Forelimb muscle (tissue), 1 donor: Measurements from ENCODE around the gene MRPL23. TPM values are rescaled to one million over a fixed set of nuclear protein-coding genes. Genes with fewer than 3 reads are reported as not detected.

Experiments used
- DNase-seq: peaks from one replicate; pipeline ENCODE4 v3.0.0-alpha.2; 2013; ENCODE audit warnings: low read depth
- polyA plus RNA-seq: library from polyadenylated mRNA; unstranded; fragments of 120-200 nt; gene quantifications from one replicate; pipeline ENCODE4 v1.2.1, GENCODE V29; 2013; ENCODE audit not compliant: insufficient read length

Gene MRPL23
- polyA plus RNA-seq, 1 donor: 78.4 TPM

DNA sequence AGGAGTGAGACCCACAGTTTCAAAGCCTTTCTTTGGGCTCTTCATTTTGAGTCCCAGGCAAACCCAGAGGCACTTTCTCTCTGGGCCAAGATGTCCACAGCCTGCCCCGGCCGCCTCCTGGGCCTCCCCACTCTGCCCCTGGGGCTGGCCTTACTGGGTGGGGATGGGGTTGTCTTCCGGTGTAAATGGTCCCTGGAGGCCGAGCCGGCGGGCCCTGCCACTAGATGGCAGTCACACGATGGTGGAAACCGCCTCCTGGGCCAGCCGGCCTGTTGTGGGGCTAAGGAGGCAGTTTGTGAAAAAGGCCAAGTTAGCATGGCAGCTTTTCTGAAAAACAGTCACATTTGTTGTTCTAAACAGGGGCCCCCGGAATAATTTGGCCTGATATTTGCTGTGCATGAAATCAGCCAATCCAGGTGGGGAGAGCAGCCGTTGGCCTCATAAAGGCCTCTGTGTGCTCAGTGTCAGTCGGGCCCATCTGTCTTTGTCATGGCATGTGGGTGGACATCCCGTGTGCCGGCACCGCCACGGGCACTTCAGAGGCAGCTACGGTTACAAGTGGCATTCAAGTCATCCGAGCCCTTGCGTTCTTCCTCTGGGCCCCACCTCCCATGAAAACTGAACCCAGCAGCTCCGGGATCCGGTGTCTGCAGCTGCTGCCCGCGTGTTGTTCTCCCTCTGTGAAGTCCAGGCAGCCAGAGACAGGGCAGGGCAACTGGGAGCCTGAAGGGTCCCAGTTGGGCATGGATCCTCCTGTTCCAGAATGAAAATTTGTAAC, 6.5 kb downstream of the MRPL23 start:
- DNase-seq: no peak

DNA sequence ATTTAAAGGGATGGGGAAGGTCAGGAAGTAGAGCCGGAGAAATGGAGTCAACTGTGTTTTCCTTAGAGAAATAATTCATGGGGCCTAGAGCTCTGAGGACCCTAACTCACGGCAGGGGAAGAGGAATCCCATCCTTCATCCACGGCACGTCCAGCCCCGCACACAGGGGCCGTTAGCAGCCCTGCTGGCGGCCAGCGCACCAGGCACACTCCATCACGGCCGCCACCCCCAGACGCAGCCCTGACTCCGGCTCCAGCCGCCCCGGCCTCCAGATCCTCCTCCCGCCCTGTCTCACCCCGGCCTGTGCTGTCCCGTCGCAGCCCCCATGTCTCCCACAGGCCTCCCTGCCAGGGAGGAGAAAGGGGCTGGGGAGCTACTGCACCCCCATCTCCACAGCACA, 11.2 kb downstream of the MRPL23 start:
- DNase-seq: no peak

DNA sequence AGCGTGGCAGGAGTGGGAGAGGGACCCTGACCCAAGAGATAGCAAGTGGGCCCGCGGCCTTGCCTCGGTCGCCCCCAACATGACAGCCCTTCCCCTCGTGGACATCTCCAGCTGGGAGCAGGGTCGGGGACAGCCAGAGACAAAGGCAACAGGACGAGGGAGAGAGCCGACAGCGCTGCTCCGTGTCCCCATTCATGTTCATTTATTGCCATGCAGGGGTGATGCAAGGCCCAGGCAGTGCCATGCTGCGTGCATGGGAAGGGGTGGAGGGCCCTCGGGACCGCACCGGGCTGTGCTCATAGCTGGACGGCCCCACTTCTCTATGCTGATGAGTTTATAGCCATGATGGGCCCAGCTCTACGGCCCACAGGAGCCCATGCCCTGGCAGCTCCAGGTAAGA, 12.7 kb downstream of the MRPL23 start:
- no peak for DNase-seq

DNA sequence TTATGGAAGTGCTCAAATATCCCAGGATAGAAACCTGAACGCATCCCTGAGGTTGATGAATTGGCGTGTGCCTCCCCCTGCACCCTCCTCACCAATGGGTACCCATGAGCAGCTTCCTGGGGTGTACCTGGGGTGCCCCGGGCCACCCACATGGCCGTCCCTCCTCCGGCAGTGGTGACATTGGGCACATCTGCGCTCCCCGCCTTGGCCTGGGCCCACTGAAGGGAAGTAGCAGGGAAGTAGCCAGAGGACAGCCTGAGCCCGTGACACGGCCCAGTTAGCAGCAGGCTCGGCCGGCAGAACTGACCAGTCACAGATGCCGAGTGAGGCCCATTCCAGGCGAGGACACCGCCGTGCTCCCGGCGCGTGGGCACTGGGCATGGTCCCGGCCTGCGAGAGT, 16.7 kb downstream of the MRPL23 start:
- no peak for DNase-seq

DNA sequence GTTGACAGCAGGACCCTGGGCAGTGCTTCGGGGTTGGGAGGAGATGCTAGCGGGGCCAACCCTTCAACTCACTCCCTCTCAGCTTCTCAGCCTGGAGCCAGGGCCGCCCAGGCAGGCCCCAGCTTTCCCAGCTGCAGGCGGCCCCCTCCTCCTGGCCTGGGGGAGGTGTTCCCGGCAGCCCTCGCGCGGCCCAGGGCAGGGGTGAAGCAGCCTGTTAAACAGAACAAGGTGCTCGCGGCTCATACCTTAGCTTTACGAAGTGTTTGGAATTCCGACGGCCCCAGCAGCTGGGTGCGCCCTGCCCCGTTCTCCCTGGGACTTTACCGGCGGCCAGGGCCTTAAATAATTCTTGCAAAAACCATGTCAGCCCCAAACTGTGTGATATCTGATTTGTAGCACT, 17.2 kb downstream of the MRPL23 start:
- DNase-seq: no peak

DNA sequence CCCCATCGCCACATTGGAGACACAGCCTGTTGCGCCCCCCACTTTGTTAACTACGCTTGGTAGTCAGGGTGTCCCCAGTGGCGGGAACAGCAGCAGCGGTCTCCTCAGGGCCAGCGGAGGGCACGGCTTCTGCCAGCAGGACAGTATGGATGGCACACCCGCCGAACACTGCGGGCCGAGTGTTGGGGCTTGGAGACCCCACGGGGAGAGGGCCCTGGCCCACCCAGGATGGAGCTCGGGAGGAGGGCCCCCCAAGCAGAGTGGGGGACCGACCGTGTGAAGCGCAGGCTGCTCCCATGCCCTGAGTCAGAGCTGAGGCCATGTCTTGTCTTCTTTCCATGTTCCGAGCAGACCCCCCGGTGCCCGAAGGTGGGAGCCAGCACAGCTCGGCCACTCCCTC, 17.8 kb downstream of the MRPL23 start:
- DNase-seq: no peak

DNA sequence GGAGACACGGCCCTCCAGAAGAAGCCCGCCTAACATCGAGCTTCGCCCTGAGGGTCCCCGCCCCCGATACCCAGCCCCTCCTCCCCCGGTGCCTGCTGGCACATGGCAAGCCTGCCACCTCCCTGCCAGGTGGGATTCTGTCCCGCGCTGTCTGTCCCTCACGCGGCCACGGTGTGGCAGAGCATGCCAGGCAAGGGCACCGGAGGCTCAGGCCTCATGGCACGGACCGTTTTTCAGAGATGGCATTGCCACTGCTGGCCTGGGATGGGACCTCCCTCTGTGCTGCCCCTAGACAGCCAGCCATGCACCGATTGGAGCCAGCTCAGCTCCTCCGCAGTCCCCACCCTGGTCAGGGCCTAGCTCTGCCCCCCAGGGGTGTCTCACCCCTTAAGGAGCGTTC, 19.4 kb downstream of the MRPL23 start:
- no peak for DNase-seq

DNA sequence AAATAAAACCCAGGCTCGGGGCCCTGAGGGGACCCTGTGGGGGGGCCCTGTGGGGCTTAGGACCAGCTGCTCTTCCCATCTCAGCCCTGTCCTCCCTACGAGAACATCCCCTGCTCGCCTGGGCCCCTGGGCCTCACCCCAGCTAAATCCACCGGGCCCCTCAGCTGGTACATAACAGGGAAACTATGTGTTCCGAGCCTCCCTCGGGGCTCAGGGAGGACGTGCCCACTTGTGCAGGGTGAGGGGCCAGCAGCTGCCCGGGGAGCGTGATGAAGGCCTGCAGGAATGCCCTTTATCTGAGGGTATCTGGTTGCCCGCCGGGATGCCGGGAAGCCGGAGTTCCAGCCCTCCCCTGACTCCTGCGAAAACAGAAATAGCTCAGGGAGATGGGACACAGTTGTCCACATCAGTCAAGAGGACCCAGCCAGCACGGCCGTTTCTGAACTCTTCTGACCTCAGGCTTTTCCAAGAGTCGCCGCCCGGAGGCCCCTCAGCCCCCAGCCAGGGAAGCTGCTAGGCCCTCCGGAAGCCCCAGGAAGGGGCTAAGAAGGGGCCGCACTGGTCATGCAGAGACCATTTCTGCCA, 20.6 kb downstream of the MRPL23 start:
- no peak for DNase-seq

DNA sequence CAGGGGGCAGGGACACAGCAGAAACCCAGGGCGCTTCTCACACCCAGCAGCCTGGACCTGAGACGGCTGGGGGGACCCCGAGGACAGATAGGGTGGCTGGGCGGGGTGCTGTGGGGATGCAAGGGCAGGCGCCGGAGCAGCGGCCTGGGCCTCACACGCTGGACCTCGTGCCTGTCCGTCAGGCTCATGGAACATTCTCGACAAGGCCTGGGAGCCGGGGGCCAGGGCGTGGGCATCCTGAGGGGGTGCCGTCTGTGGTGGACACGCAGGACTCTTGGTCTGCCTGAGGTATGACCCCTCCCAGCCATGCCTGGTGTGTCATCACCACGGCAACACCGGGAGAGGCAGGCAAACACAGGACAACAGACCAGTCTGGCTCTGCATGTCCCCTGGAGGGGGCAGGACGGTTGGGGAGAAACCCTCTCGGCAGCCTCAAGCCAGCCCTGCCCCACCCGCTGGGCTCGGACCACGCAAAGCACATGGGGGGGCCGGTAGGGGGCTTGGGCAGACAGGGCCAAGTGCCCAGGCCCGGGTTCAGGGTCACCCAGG, 21.4 kb downstream of the MRPL23 start:
- no peak for DNase-seq

DNA sequence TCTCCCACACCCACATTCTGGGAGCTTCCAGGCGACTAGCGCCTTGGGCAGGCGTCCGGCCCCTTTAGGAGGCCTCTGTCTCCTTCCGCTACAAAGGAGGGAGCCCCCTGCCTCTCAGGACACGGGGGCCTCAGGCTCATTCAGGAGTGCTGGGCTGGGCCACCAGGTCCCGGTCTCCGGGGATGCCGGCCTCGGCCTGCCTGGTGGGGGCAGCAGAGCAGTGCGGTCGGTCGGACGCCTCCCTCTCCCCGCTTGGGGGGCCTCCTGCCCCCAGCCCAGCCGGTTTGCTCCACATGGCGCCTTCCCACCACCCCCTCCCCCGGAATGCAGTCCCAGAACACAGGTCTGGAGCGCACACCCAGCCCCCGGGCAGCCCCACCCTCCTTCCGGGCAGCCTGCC, 21.9 kb downstream of the MRPL23 start:
- DNase-seq: no peak

DNA sequence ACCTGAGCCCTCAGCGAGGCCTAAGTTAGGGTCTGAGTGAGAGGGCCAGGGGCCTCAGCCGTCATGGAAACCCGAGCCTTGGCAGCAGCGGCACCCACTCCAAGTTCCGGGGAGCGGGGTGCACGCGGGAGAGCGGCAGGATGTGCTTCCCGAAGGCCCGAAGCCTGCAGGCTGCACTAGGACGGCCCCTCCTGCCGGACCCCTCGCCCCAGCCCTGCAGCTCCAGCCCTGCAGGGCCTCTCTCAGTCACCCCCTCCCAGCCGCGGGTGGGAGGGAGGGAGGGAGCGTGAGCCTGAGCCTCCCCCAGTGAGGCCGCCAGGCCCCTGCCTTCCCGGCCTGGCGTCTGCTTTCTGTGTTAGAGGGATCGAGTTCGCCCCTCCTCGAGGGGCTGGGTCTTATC, 22.6 kb downstream of the MRPL23 start:
- no peak for DNase-seq

DNA sequence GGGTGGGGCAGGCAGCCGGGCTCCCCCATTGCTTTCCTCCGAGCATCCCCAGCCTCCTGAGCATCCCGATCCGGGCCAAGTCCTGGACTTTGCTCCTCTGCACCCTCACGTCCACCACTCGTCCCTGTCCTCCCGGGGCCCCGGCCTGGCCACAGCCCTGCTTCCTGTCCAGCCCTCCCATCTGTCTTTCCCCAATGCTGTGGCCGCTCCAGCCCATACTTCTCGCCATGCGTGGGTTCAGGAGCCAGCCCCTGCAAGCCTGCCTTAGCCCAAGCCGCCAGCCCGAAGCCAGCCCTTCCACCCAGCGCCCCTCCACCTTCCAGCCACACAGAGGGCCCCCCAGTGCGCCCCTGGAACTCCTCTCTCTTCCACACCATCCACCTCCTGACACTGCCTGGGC, 23.8 kb downstream of the MRPL23 start:
- DNase-seq: no peak

DNA sequence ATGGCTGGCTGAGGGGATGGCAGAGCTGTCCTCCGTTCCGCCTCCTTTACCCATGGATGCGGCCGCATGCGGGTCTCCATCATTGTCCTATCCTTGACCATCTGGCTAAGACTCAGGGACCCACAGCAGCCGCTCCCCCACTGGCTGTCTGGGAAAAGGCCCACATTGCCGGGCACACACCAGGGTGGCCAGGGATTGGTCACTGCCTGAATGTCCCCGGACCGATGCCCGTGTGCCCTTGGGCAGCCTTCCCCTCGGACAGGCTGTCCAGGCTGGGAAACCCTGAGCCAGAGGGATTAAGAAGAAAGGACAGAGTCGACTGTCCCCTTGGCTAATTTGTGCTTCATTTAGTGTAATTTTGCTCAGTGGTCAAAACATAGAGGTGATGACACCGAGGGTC, 28.1 kb downstream of the MRPL23 start:
- no peak for DNase-seq

DNA sequence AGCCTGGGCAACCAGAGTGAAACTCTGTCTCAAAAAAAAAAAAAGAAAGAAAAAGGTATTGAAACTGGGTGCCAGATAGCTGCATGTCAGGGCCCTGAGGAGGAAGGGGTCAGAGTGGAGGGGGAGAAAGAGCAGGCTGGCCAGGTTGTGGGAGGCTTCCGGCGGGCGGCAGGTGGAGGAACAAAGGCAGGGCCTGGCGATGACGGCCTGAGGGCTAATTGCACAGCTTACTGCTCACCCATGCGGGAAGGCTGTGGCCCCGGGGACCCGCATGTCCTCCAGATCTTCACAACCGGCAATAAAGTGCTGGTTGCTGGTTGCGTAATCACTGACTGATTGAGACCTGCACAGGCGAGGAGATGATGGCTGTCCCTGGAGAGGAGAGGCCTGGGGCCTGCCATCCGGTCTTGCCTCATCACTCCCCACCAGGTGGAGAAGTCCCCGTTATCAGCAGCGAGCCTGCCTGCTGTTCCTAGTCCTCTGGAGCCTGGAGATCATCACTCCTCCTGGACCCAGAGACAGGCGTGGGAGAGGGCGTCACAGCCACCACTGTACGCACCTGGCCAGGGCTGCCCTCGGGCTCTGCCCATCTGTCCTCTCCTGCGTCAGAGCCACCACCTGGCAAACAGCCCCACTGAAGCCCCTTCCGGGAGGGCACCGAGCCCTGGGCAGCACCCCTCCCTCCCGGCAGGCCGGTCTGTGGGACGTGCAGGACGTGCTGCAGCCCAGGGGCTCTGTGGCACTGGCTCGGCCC, 31.8 kb downstream of the MRPL23 start:
- DNase-seq: no peak

DNA sequence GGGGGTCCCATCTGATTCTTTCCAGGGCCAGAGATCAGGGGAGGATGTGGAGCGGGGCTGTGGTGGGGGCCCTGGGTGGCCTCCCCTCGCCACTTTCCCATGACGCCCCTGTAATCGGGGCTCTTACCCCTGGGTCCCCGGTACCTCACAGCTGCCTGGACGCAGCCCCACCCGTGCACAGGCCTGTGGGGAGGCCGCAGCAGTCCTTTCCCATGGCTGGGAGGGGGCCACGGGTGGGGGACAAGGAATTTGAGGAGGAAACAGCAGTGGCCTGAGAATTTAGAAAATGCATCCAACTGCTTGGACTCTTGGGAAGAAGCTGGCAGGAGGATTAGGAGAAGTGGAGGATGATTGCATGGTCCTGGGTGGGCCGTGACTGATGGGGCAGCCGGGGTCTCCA, 32.5 kb downstream of the MRPL23 start:
- no peak for DNase-seq

DNA sequence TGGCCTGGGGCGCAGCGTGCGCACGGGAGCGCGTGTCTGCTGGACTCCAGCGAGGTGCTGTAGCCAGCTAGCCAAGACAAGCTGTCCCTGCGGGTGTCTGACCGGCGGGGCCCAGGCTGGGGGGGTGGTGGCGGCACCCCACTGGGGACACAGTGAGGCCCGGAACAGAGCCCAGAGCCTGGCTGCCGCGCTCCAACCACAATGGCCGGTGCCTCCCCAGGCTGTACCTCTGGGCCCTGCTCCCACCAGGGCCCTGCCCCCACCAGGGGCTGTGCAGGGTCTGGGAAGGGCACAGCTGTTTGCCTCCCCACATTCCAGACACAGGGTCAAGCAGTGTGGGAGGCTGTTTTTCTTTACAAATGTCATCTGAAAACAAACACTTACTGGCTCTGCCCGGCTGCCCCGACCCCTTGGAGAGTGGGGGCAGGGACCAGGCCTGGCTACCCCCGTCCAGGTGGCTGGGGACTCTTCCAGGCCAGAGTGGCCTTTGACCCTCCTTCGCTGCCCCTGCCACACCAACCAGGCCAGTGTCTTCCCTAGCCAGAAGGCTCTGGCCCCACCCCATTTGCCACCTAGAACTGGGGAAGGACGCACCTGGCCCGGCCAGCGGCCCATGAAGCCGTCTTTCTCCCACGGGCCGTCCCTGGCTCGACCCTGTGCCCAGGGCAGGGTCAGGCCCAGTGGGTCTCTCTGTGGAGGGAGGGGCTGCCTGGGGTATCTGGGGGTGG, 35.9 kb downstream of the MRPL23 start:
- no peak for DNase-seq

DNA sequence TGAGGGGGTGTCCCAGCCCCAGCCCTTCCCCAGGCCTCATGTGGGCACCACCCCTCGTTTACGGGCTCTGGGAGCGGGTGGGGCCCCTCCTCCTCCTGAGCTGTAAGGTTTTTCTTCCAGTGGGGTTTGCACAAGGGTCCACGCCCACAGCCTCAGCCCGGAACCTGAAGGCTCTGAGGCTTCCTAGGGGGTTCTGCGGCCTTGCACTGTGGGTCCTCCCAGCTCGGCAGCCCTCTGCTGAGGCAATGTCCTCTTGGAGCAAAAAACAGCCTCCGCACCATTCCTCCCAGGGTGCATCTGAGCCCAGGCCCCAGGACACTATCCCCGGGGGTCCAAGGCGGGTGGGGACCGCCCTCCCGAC, 36.4 kb downstream of the MRPL23 start:
- DNase-seq: no peak

DNA sequence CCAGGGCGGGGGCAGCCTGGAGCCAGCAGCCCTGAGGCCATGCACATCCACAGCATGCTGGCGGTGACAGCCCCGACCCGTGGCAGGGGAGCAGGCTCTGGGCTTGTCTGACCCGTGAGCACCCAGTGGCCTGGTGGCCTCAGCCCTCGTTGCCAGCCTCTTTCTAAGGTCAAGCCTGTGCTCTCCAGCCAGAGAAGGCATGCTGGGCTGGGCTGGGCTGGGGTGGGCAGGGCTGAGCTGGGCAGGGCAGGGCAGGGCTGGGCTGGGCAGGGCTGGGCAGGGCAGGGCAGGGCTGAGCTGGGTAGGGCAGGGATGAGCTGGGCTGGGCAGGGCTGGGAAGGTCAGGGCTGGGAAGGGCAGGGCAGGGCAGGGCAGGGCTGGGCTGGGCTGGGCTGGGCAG, 39.9 kb downstream of the MRPL23 start:
- no peak for DNase-seq

DNA sequence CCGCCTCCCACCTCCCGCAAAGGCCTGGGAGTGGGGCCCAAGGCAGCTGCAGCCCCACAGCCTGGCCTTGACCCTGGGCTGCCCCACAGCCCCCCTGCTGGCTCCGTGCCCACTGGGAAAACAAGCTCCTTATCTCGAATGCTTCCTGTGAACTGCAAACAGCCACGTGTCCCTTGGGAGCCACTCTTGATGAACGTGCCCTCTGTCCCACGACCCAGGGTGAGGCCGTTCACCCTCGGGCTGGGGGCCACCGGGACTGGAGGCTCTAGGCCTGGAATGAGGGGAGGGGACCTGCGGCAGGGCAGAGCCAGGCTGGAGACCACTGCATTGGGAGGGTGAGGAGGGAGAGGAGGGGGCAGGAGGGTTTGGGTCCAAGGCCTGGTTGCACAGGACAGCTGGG, 41.0 kb downstream of the MRPL23 start:
- DNase-seq: no peak

DNA sequence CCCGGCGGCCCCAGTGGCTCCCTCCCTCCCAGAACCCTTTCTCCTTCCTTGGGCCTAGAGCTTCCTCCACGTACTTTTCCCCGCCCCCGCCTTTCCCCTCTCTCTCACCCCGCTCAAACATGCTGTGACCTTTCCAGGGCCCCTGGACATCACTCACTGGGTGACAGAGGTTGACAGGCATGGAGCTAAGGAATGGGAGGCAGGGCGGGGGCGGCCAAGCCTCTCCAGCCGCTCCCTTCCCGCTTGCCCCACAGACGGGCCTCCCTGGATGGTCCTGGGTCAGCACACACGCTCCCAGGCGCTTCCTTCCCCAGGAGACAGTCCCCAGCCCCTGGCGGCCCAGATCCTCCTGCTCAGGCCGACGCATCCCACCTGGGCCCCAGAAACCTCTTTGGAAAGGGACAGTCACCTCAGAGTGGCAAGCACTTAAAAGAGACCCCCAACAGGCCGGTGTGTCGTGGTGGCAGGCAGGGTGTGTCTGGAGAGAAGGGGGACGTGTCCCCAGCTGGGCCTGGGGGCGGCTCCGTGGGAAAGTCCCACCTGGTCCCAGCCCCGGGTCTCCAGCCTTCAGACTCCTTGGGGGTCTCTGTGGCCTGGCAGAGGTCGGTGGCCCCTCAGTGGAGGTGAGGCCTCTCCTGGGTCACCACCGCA, 41.7 kb downstream of the MRPL23 start:
- DNase-seq: no peak

DNA sequence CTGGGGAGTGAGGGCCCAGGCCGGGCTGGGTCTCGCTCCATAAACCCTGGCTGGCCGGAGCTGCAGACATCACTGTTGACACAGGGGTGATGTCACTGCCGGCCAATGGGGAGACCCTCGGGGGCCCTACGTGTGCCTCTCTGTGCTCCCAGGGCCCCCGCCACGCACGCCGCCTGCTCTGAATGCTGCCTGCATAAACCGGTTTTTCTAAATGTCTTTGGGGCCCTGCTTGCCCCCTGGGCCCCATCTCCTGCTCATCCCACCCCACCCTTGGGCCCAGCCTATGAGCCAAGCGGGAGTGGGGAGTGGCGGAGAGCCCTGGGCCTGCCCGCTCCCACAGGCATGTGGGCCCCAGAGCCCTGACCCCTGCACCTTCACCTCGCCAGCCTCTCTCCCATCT, 42.8 kb downstream of the MRPL23 start:
- no peak for DNase-seq
